Sigmoid colon (tissue), 7 donors: Measurements from ENCODE around the gene TREML4. TPM values are rescaled to one million over a fixed set of nuclear protein-coding genes. Genes with fewer than 3 reads are reported as not detected.

Experiments
- DNase-seq: peaks from one replicate; pipeline ENCODE4 v3.0.0-alpha.2; 2019
- H3K27ac ChIP-seq, 4 donors: fragments of 200-600 bp; sonication (generic); one replicate each; pipeline ENCODE4 v1.5.1; 2016 to 2019; ENCODE audit warnings: mild to moderate bottlenecking in 1 of 4
- H3K27me3 ChIP-seq, 3 donors: fragments of 200-600 bp; sonication (generic); one replicate each; pipeline ENCODE4 v1.5.1; 2019; ENCODE audit warnings: mild to moderate bottlenecking in 1 of 3
- H3K36me3 ChIP-seq, 4 donors: fragments of 200-600 bp; sonication (generic); one replicate each; pipeline ENCODE4 v1.5.1; 2016 to 2019
- H3K4me1 ChIP-seq, 4 donors: fragments of 200-600 bp; sonication (generic); one replicate each; pipeline ENCODE4 v1.5.1; 2017 to 2019
- H3K4me3 ChIP-seq, 4 donors: fragments of 200-600 bp; sonication (generic); one replicate each; pipeline ENCODE4 v1.5.1; 2017 to 2019; ENCODE audit warnings: mild to moderate bottlenecking in 2 of 4, moderate library complexity in 1 of 4
- H3K9me3 ChIP-seq, 4 donors: fragments of 200-600 bp in 3 of 4; sonication (generic) in 3 of 4; one replicate each; pipeline versions ENCODE4 v1.5.1 to v1.6.1; 2013 to 2019
- CTCF ChIP-seq, 4 experiments: fragments of 450-650 bp in 3 of 4; fragments of 200-600 bp in 1 of 4; IDR thresholded peaks; one replicate each; pipeline ENCODE4 v1.5.1; 2016 to 2019; ENCODE audit warnings: antibody characterized with exemption in 4 of 4, mild to moderate bottlenecking in 3 of 4, moderate library complexity in 2 of 4
- EP300 ChIP-seq, 4 donors: sonication (generic); formaldehyde crosslinking; IDR thresholded peaks; one replicate each; pipeline ENCODE4 v1.6.1; 2017; ENCODE audit warnings: antibody characterized with exemption in 4 of 4
- POLR2A ChIP-seq, 2 donors: fragments of 450-650 bp; IDR thresholded peaks; one replicate each; pipeline ENCODE4 v1.6.1; 2016; ENCODE audit warnings: antibody characterized with exemption in 2 of 2, mild to moderate bottlenecking in 2 of 2, moderate library complexity in 2 of 2
- POLR2AphosphoS5 ChIP-seq, 4 donors: sonication (generic); formaldehyde crosslinking; IDR thresholded peaks; one replicate each; pipeline ENCODE4 v1.6.1; 2017; ENCODE audit warnings: antibody characterized with exemption in 4 of 4
- WGBS, 2 donors: extraction: QIAGEN DNeasy Blood & Tissue Kit; methylation state at CpG; one replicate each; pipeline ENCODE4 v1.1.7; 2013; 5-methylcytosine and 5-hydroxymethylcytosine counted together
- intact Hi-C: fragments of 100-400 bp; cut with DNase I; formaldehyde crosslinking; loops from one replicate; pipeline ENCODE4 v1.15.1; 2023
- polyA plus RNA-seq, 3 donors: library from polyadenylated mRNA; stranded (reverse); fragments of 200-250 nt; gene quantifications; one replicate each; pipeline ENCODE4 v1.2.3, GENCODE V29; 2013
- total RNA-seq, 4 donors: library from RNA; depleted of rRNA; stranded (reverse); fragments of >200 nt; gene quantifications; one replicate each; pipeline ENCODE4 v1.1.0, GENCODE V29; 2016
- donor health status: healthy with polysubstance abuse.
- donor health status: Bipolar disorder and iron deficiency.
- donor health status: healthy.

Gene TREML4
- total and polyA plus RNA-seq, 7 donors, result 0.22 TPM; not detected in 6

GRCh38 chr6:41222513-41222912, 5.6 kb upstream of the TREML4 start:
- Histone ChIP-seq H3K36me3 (no peaks in the 10 kb centered on the region), H3K4me3 (no peak overlapping the region), H3K27me3 (peaks cover 0 to 2% (median 0%) of the 10 kb centered on the region in 3 donors), H3K9me3 (peaks cover 0 to 10% (median 0%) of the 10 kb centered on the region in 4 donors), H3K27ac (no peak overlapping the region), H3K4me1 (no peaks in the 10 kb centered on the region)
- DNase-seq, result no peak
- intact Hi-C loops, result no loop called here
- no peak for TF ChIP-seq CTCF (IDR thresholded peaks at IDR 0.05)
- TF ChIP-seq EP300 (IDR thresholded peaks at IDR 0.05), result no peak
- no peak for TF ChIP-seq POLR2A (IDR thresholded peaks at IDR 0.05)
- WGBS, 2 donors, result 75 to 83% methylated on average over 5 of the region's 5 CpGs

GRCh38 chr6:41224800-41225199, 3.3 kb upstream of the TREML4 start:
- Histone ChIP-seq H3K36me3 (no peaks in the 10 kb centered on the region), H3K4me1 (no peaks in the 10 kb centered on the region), H3K4me3 (no peak overlapping the region), H3K9me3 (peaks cover 0 to 7% (median 0%) of the 10 kb centered on the region in 4 donors), H3K27ac (no peak overlapping the region), H3K27me3 (peaks cover 0 to 3% (median 0%) of the 10 kb centered on the region in 3 donors)
- TF ChIP-seq POLR2AphosphoS5 (IDR thresholded peaks at IDR 0.05), result no peak
- no peak for TF ChIP-seq EP300 (IDR thresholded peaks at IDR 0.05)
- TF ChIP-seq POLR2A (IDR thresholded peaks at IDR 0.05), result no peak
- no peak for TF ChIP-seq CTCF (IDR thresholded peaks at IDR 0.05)
- WGBS, 2 donors, result 87 to 88% methylated on average over 1 of the region's 1 CpG
- DNase-seq, result no peak
- intact Hi-C loops, result no loop called here

GRCh38 chr6:41226752-41227151, 1.4 kb upstream of the TREML4 start:
- intact Hi-C loops, result no loop called here
- no peak for DNase-seq
- Histone ChIP-seq H3K27me3 (peaks cover 0 to 7% (median 0%) of the 10 kb centered on the region in 3 donors), H3K4me1 (no peaks in the 10 kb centered on the region), H3K27ac (no peak overlapping the region), H3K9me3 (no peaks in the 10 kb centered on the region), H3K4me3 (no peak overlapping the region), H3K36me3 (no peaks in the 10 kb centered on the region)
- WGBS, 2 donors, result 38 to 61% methylated on average over 3 of the region's 3 CpGs
- TF ChIP-seq CTCF (IDR thresholded peaks at IDR 0.05), result no peak
- TF ChIP-seq POLR2AphosphoS5 (IDR thresholded peaks at IDR 0.05), result no peak
- no peak for TF ChIP-seq EP300 (IDR thresholded peaks at IDR 0.05)
- TF ChIP-seq POLR2A (IDR thresholded peaks at IDR 0.05), result no peak

GRCh38 chr6:41228616-41229015, 467 bp downstream of the TREML4 start:
- DNase-seq, result no peak
- H3K27me3 ChIP-seq, result peaks cover 0 to 7% (median 0%) of the 10 kb centered on the region in 3 donors
- TF ChIP-seq POLR2A (IDR thresholded peaks at IDR 0.05) (no peak), POLR2AphosphoS5 (IDR thresholded peaks at IDR 0.05) (no peak), EP300 (IDR thresholded peaks at IDR 0.05) (no peak), CTCF (IDR thresholded peaks at IDR 0.05) (no peak)
- H3K27ac ChIP-seq, result no peak overlapping the region
- 55 to 68% methylated on average over 5 of the region's 5 CpGs for WGBS, 2 donors
- H3K36me3 ChIP-seq, result no peaks in the 10 kb centered on the region
- no peaks in the 10 kb centered on the region for H3K9me3 ChIP-seq
- H3K4me3 ChIP-seq, result no peak overlapping the region
- intact Hi-C loops, result no loop called here
- H3K4me1 ChIP-seq, result no peaks in the 10 kb centered on the region

- 91 to 94% methylated on average over 4 of the region's 4 CpGs for WGBS, 2 donors
- no peaks in the 10 kb centered on the region for H3K36me3 ChIP-seq
These were observed 1.6 kb downstream of the TREML4 start for GRCh38 chr6:41229721-41230120.

More at GRCh38 chr6:41229721-41230120, 1.6 kb downstream of the TREML4 start:
- intact Hi-C loops, result no loop called here
- no peaks in the 10 kb centered on the region for H3K9me3 ChIP-seq
- no peaks in the 10 kb centered on the region for H3K4me1 ChIP-seq
- TF ChIP-seq EP300 (IDR thresholded peaks at IDR 0.05) (no peak), POLR2A (IDR thresholded peaks at IDR 0.05) (no peak), CTCF (IDR thresholded peaks at IDR 0.05) (no peak), POLR2AphosphoS5 (IDR thresholded peaks at IDR 0.05) (no peak)
- no peak for DNase-seq
- H3K27ac ChIP-seq, result no peak overlapping the region
- H3K4me3 ChIP-seq, result no peak overlapping the region
- peaks cover 0 to 7% (median 0%) of the 10 kb centered on the region in 3 donors for H3K27me3 ChIP-seq
